Lower leg skin (tissue), 3 donors: ENCODE data around the gene PML.

ENCODE experiments used
- CTCF ChIP-seq, 3 donors: fragments of 450-650 bp; IDR thresholded peaks; one replicate each; pipeline ENCODE4 v1.5.1; 2016; ENCODE audit warnings: antibody characterized with exemption in 3 of 3, mild to moderate bottlenecking in 3 of 3, moderate library complexity in 2 of 3
- POLR2A ChIP-seq, 2 donors: fragments of 450-650 bp; IDR thresholded peaks; one replicate each; pipeline ENCODE4 v1.6.1; 2016 to 2017; ENCODE audit warnings: antibody characterized with exemption in 2 of 2, mild to moderate bottlenecking in 1 of 2, moderate library complexity in 1 of 2

DNA sequence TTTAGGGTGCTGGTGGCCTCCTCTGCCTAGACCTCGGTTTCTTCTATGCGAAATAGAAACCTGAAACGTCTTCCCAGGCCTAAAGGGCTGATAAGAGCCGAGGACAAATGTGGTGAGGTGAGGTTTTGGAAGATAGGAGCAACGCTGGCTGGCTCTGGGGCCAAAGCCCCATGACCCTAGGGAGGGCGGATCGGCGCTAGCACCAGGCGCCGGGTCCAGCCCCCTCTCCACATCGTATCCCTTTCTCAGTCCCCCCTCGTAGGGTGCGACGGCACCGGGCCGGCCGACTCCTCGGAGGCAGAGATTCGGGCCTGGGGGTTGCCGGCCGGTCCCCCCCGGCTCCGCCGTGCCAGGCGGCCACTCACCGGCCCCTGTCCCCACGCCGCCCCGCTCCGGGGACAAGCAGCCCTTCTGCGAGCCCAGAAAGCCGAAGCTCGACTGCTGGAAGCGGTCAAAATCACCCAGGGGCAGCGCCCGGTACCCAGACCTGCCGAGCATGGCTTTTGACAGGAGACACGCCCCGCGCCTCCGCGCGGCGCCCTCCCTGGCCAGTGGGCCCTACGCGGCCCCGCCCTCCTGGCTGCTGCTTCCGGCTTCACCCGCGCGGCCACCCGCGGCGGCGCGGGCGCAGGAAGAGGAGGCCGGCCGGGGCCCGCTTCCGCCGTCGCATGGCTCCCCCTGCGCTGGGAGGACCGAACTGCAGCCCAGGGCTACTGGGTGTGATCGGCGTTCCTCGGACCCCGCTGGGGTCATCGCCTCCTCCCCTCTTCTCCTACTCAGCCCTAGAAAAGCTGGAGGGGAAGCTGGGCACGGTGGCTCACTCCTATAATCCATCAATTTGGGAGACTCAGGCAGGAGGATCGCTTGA lies 2.6 kb upstream of the PML start, which contains the start of gene STOML1:
- no peak for TF ChIP-seq POLR2A (IDR thresholded peaks at IDR 0.05)
- peak in 1 of 3 donors; percentile 25 for TF ChIP-seq CTCF (IDR thresholded peaks at IDR 0.05)
